Upper lobe of left lung (tissue), 6 donors: Measurements from ENCODE around the gene CTXN3. TPM values are rescaled to one million over a fixed set of nuclear protein-coding genes. Genes with fewer than 3 reads are reported as not detected.

Experiments used
- ATAC-seq, 2 donors: fragments of 200-7000 bp; cut with Tn5 transposase; one replicate each; pipeline ENCODE4 v1.9.1; 2022; ENCODE audit warnings: mild to moderate bottlenecking in 2 of 2, moderate library complexity in 2 of 2; ENCODE audit not compliant: low FRiP score in 2 of 2
- DNase-seq, 2 donors: peaks; one replicate each; pipeline ENCODE4 v3.0.0-alpha.2; 2019 to 2020
- H3K27ac ChIP-seq, 4 donors: fragments of 200-600 bp; sonication (generic); one replicate each; pipeline ENCODE4 v1.5.1; 2016 to 2019
- H3K27me3 ChIP-seq, 4 donors: fragments of 200-600 bp; sonication (generic); one replicate each; pipeline ENCODE4 v1.5.1; 2017 to 2019
- H3K36me3 ChIP-seq, 4 donors: fragments of 200-600 bp; sonication (generic); one replicate each; pipeline ENCODE4 v1.5.1; 2016 to 2019
- H3K4me1 ChIP-seq, 4 donors: fragments of 200-600 bp; sonication (generic); one replicate each; pipeline ENCODE4 v1.5.1; 2018 to 2019
- H3K4me3 ChIP-seq, 4 donors: fragments of 200-600 bp; sonication (generic); one replicate each; pipeline ENCODE4 v1.5.1; 2017 to 2019; ENCODE audit warnings: mild to moderate bottlenecking in 2 of 4, moderate library complexity in 1 of 4
- H3K9me3 ChIP-seq, 4 donors: fragments of 200-600 bp; sonication (generic); one replicate each; pipeline ENCODE4 v1.5.1; 2018 to 2019
- CTCF ChIP-seq, 6 experiments: fragments of 450-650 bp in 4 of 6; fragments of 200-600 bp in 2 of 6; sonication (generic) in 2 of 6; IDR thresholded peaks; one replicate each; pipeline ENCODE4 v1.5.1; 2016 to 2019; ENCODE audit warnings: antibody characterized with exemption in 6 of 6
- EP300 ChIP-seq, 4 donors: sonication (generic); formaldehyde crosslinking; IDR thresholded peaks; one replicate each; pipeline ENCODE4 v1.5.1; 2017; ENCODE audit warnings: antibody characterized with exemption in 4 of 4, control low read depth in 2 of 4
- POLR2A ChIP-seq, 4 donors: fragments of 450-650 bp; IDR thresholded peaks; one replicate each; pipeline ENCODE4 v1.5.1; 2016 to 2017; ENCODE audit warnings: antibody characterized with exemption in 4 of 4, mild to moderate bottlenecking in 2 of 4
- POLR2AphosphoS5 ChIP-seq, 2 donors: sonication (generic); formaldehyde crosslinking; IDR thresholded peaks; one replicate each; pipeline ENCODE4 v1.5.1; 2017; ENCODE audit warnings: antibody characterized with exemption in 2 of 2
- WGBS, 2 donors: methylation state at CpG; one replicate each; pipeline ENCODE4 v1.1.5; 2017 to 2018; 5-methylcytosine and 5-hydroxymethylcytosine counted together
- total RNA-seq, 6 donors: library from RNA; depleted of rRNA in 4 of 6; stranded (reverse); fragments of >200 nt in 4 of 6; gene quantifications; one replicate each; pipeline versions ENCODE4 v1.1.0 to v1.2.1, GENCODE V29; 2016 to 2021
- donor health status: DM: no; HTN: no; CAD: no; lungs with moderate emphysema.
- donor health status: DM: no; HTN: yes; CAD: no; lungs with severe emphysema.

Gene CTXN3
- total RNA-seq: not detected

- H3K4me3 ChIP-seq: no peak within 1 kb of the TSS
- no peaks in the 10 kb centered on the region for H3K27me3 ChIP-seq
- no peak within 1 kb of the TSS for H3K27ac ChIP-seq
- no peak for TF ChIP-seq POLR2A (IDR thresholded peaks at IDR 0.05)
- TF ChIP-seq EP300 (IDR thresholded peaks at IDR 0.05): no peak
- TF ChIP-seq CTCF (IDR thresholded peaks at IDR 0.05): no peak
- no peak for TF ChIP-seq POLR2AphosphoS5 (IDR thresholded peaks at IDR 0.05)
- DNase-seq (peak in 1 of 2 donors; percentile 58), ATAC-seq (peak in 1 of 2 donors; percentile 72)
- H3K9me3 ChIP-seq: no peaks in the 10 kb centered on the region
- peaks cover 0 to 8% (median 6%) of the 10 kb centered on the region in 4 donors for H3K4me1 ChIP-seq
- WGBS, 2 donors: 60 to 71% methylated on average over 7 of the region's 7 CpGs
- H3K36me3 ChIP-seq: no peaks in the 10 kb centered on the region
Measured at GRCh38 chr5:127649018-127649439, at the start of gene CTXN3. TSS of gene CTXN3 (plus strand) at chr5:127649082. CDS start at chr5:127657522, 8,440 bp downstream.

- Histone ChIP-seq H3K4me1 (no peaks in the 10 kb centered on the region), H3K4me3 (no peak overlapping the region), H3K9me3 (no peaks in the 10 kb centered on the region), H3K27ac (no peak overlapping the region), H3K27me3 (no peaks in the 10 kb centered on the region), H3K36me3 (no peaks in the 10 kb centered on the region)
- DNase-seq: no peak
- TF ChIP-seq EP300 (IDR thresholded peaks at IDR 0.05) (no peak), CTCF (IDR thresholded peaks at IDR 0.05) (no peak), POLR2AphosphoS5 (IDR thresholded peaks at IDR 0.05) (no peak)
- no peak for ATAC-seq
- 75 to 88% methylated on average over 3 of the region's 3 CpGs for WGBS, 2 donors
Measured at GRCh38 chr5:127599320-127599719, 49.6 kb upstream of the CTXN3 start.

GRCh38 chr5:127599847-127600246, 49.0 kb upstream of the CTXN3 start:
- no peaks in the 10 kb centered on the region for H3K4me1 ChIP-seq
- ATAC-seq (no peak), DNase-seq (no peak)
- H3K27me3 ChIP-seq: no peaks in the 10 kb centered on the region
- no peak overlapping the region for H3K4me3 ChIP-seq
- TF ChIP-seq POLR2AphosphoS5 (IDR thresholded peaks at IDR 0.05) (no peak), CTCF (IDR thresholded peaks at IDR 0.05) (no peak), POLR2A (IDR thresholded peaks at IDR 0.05) (no peak), EP300 (IDR thresholded peaks at IDR 0.05) (no peak)
- no peak overlapping the region for H3K27ac ChIP-seq
- 54 to 76% methylated on average over 3 to 4 of the region's 4 CpGs for WGBS, 2 donors
- H3K9me3 ChIP-seq: no peaks in the 10 kb centered on the region
- no peaks in the 10 kb centered on the region for H3K36me3 ChIP-seq

- ATAC-seq (no peak), DNase-seq (no peak)
- Histone ChIP-seq H3K36me3 (no peaks in the 10 kb centered on the region), H3K4me3 (no peak overlapping the region), H3K4me1 (no peaks in the 10 kb centered on the region), H3K9me3 (no peaks in the 10 kb centered on the region), H3K27ac (no peak overlapping the region), H3K27me3 (no peaks in the 10 kb centered on the region)
- TF ChIP-seq EP300 (IDR thresholded peaks at IDR 0.05): no peak
- TF ChIP-seq POLR2A (IDR thresholded peaks at IDR 0.05): no peak
- TF ChIP-seq CTCF (IDR thresholded peaks at IDR 0.05): no peak
- TF ChIP-seq POLR2AphosphoS5 (IDR thresholded peaks at IDR 0.05): no peak
- 84 to 86% methylated on average over 1 of the region's 1 CpG for WGBS, 2 donors
Measured at GRCh38 chr5:127601111-127601510, 47.8 kb upstream of the CTXN3 start.

- no peak overlapping the region for H3K27ac ChIP-seq
- WGBS, 2 donors: 86 to 94% methylated on average over 4 of the region's 4 CpGs
- no peaks in the 10 kb centered on the region for H3K27me3 ChIP-seq
- DNase-seq (no peak), ATAC-seq (no peak)
- TF ChIP-seq EP300 (IDR thresholded peaks at IDR 0.05) (no peak), CTCF (IDR thresholded peaks at IDR 0.05) (no peak), POLR2AphosphoS5 (IDR thresholded peaks at IDR 0.05) (no peak), POLR2A (IDR thresholded peaks at IDR 0.05) (no peak)
- H3K9me3 ChIP-seq: no peaks in the 10 kb centered on the region
- no peak overlapping the region for H3K4me3 ChIP-seq
- H3K4me1 ChIP-seq: no peaks in the 10 kb centered on the region
- H3K36me3 ChIP-seq: no peaks in the 10 kb centered on the region
Measured at GRCh38 chr5:127601601-127602000, 47.3 kb upstream of the CTXN3 start.
